GM12878 (cell line): ENCODE measurements around the gene ABCC3. TPM values are rescaled to one million over a fixed set of nuclear protein-coding genes. Genes with fewer than 3 reads are reported as not detected.

ENCODE experiments used
- BHLHE40 ChIP-seq, 2 experiments: fragments of 450-650 bp in 1 of 2; IDR thresholded peaks; 2 replicates each; pipeline ENCODE4 v1.6.1; 2011 to 2017; ENCODE audit warnings: low read depth in 2 of 2, borderline replicate concordance in 1 of 2, improper control_type of control experiment in 1 of 2, low read length in 1 of 2, mild to moderate bottlenecking in 1 of 2
- KAT2A ChIP-seq: conservative IDR thresholded peaks from 2 replicates; pipeline ENCODE4 v1.6.1; 2011; ENCODE audit warnings: low read depth, low read length; ENCODE audit not compliant: control insufficient read depth
- MTA2 ChIP-seq: fragments of 450-650 bp; IDR thresholded peaks from 2 replicates; pipeline ENCODE4 v1.6.1; 2016; ENCODE audit warnings: low read depth, mild to moderate bottlenecking, moderate library complexity
- polyA plus RNA-seq, 11 experiments: library from polyadenylated mRNA; depleted of rRNA in 4 of 11; unstranded in 6 of 11; stranded (reverse) in 5 of 11; fragments of >200 nt; fragmentation: Nextera tagmentation in 4 of 11; fragmentation: Illumina TruSeq in 1 of 11; extraction: Ambion mirVana in 4 of 11; extraction: Trizol in 1 of 11; gene quantifications; 1 replicate in 1 of 11; 2 replicates in 10 of 11; pipeline versions ENCODE4 v1.2.1 to v1.2.3, GENCODE V29; 2011 to 2016; ENCODE audit warnings: inconsistent platforms in 2 of 11, missing spikeins in 2 of 11, low read depth in 1 of 11
- total RNA-seq, 4 experiments: library from RNA; depleted of rRNA in 3 of 4; stranded (reverse); fragments of >200 nt in 3 of 4; fragmentation: Illumina TruSeq in 1 of 4; extraction: Trizol in 1 of 4; gene quantifications; 2 replicates each; pipeline versions ENCODE4 v1.2.1 to v1.2.3, GENCODE V29; 2013 to 2021
- TF ChIP-seq, protein P1 (sequence below): fragments of 150-350 bp; IDR thresholded peaks from 2 replicates; pipeline ENCODE4 v1.6.1; 2014; ENCODE audit warnings: mild to moderate bottlenecking, low read depth, low read length
- TF ChIP-seq, protein P2 (sequence below): fragments of 450-650 bp; IDR thresholded peaks from 2 replicates; pipeline ENCODE4 v1.6.1; 2016; ENCODE audit warnings: mild to moderate bottlenecking
- TF ChIP-seq, protein P3 (sequence below): fragments of 450-650 bp; IDR thresholded peaks from 2 replicates; pipeline ENCODE4 v1.6.1; 2014; ENCODE audit warnings: mild to moderate bottlenecking
- TF ChIP-seq, protein P4 (sequence below): fragments of 450-650 bp; IDR thresholded peaks from 2 replicates; pipeline ENCODE4 v1.6.1; 2017; ENCODE audit warnings: mild to moderate bottlenecking

ABCC3 gene
- total and polyA plus RNA-seq, 10 of the 15 experiments (the other 5 are each of a cell fraction or from before 2014, with no cell fraction given) = 0.21 to 2.3 (median 0.71) TPM; not detected in 6

DNA sequence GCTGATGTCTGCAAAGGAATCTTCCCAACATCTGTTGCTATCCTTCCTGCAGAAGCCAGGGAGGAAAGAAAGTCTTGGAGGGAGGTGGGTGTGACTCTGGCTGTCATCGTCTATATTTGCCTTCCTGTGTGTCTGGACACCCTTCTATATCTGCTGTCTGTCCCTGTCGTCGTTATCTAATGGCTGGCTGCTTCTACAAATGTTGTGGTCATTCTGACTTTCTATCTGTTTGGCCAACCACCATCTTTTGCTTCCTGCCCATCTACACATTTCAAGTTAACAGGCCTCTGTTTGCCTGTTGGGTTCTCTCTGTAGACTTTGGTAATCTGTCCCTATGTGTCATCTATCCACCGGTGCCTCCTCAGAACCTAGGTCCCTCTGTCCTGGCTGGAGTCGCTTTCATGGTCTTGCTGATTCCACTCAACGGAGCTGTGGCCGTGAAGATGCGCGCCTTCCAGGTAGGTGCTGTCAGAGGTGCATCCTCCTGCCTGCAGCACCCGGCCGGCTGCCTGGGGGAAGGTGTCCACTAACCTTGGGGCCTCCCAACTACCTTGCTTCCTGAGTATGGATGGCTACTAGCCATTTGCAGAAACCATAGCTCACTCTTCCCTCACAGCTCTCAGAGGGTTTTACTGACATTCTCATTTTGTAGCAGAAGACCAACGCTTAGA is 30.2 kb downstream of the ABCC3 start (continued):
- TF ChIP-seq, protein P1, sequence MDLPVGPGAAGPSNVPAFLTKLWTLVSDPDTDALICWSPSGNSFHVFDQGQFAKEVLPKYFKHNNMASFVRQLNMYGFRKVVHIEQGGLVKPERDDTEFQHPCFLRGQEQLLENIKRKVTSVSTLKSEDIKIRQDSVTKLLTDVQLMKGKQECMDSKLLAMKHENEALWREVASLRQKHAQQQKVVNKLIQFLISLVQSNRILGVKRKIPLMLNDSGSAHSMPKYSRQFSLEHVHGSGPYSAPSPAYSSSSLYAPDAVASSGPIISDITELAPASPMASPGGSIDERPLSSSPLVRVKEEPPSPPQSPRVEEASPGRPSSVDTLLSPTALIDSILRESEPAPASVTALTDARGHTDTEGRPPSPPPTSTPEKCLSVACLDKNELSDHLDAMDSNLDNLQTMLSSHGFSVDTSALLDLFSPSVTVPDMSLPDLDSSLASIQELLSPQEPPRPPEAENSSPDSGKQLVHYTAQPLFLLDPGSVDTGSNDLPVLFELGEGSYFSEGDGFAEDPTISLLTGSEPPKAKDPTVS = no peak
- TF ChIP-seq, protein P2, sequence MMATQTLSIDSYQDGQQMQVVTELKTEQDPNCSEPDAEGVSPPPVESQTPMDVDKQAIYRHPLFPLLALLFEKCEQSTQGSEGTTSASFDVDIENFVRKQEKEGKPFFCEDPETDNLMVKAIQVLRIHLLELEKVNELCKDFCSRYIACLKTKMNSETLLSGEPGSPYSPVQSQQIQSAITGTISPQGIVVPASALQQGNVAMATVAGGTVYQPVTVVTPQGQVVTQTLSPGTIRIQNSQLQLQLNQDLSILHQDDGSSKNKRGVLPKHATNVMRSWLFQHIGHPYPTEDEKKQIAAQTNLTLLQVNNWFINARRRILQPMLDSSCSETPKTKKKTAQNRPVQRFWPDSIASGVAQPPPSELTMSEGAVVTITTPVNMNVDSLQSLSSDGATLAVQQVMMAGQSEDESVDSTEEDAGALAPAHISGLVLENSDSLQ = no peak
- TF ChIP-seq, protein P3, sequence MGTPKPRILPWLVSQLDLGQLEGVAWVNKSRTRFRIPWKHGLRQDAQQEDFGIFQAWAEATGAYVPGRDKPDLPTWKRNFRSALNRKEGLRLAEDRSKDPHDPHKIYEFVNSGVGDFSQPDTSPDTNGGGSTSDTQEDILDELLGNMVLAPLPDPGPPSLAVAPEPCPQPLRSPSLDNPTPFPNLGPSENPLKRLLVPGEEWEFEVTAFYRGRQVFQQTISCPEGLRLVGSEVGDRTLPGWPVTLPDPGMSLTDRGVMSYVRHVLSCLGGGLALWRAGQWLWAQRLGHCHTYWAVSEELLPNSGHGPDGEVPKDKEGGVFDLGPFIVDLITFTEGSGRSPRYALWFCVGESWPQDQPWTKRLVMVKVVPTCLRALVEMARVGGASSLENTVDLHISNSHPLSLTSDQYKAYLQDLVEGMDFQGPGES = no peak
- TF ChIP-seq, protein P4, sequence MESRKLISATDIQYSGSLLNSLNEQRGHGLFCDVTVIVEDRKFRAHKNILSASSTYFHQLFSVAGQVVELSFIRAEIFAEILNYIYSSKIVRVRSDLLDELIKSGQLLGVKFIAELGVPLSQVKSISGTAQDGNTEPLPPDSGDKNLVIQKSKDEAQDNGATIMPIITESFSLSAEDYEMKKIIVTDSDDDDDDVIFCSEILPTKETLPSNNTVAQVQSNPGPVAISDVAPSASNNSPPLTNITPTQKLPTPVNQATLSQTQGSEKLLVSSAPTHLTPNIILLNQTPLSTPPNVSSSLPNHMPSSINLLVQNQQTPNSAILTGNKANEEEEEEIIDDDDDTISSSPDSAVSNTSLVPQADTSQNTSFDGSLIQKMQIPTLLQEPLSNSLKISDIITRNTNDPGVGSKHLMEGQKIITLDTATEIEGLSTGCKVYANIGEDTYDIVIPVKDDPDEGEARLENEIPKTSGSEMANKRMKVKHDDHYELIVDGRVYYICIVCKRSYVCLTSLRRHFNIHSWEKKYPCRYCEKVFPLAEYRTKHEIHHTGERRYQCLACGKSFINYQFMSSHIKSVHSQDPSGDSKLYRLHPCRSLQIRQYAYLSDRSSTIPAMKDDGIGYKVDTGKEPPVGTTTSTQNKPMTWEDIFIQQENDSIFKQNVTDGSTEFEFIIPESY = no peak
- TF ChIP-seq MTA2 (no peak), KAT2A (no peak), BHLHE40 (IDR thresholded peaks at IDR 0.05; ENCODE audit: borderline replicate concordance in 1 of 2, low read depth in 2 of 2, low read length in 1 of 2) (no peak)
